ENCODE data around the gene AGPAT4.
A peak's percentile ranks its signal among the peaks of the same experiment; 100 is the strongest.

The AGPAT4 gene

DNA sequence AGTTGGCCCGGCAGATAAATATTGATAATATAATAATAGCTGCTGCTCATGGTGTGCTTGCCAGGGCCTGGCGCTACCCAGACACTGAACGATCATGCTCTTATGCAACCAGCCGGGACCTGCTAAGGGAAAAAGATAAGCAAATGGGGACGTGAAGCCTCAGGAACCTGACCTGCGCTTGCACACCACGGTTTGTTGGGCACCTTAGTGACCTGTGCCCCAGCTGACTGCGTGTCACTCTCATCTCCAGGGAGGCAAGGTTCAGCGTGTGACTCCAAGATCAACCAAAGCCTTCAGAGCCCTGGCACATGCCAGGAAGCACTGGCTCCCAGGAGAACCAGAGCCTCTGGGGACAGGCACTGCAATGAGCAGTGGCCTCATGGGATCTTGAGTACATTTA, 111.1 kb downstream of the AGPAT4 start:
- TF ChIP-seq, protein P1, sequence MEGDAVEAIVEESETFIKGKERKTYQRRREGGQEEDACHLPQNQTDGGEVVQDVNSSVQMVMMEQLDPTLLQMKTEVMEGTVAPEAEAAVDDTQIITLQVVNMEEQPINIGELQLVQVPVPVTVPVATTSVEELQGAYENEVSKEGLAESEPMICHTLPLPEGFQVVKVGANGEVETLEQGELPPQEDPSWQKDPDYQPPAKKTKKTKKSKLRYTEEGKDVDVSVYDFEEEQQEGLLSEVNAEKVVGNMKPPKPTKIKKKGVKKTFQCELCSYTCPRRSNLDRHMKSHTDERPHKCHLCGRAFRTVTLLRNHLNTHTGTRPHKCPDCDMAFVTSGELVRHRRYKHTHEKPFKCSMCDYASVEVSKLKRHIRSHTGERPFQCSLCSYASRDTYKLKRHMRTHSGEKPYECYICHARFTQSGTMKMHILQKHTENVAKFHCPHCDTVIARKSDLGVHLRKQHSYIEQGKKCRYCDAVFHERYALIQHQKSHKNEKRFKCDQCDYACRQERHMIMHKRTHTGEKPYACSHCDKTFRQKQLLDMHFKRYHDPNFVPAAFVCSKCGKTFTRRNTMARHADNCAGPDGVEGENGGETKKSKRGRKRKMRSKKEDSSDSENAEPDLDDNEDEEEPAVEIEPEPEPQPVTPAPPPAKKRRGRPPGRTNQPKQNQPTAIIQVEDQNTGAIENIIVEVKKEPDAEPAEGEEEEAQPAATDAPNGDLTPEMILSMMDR (IDR thresholded peaks at IDR 0.05; ENCODE audit: control insufficient read depth, extremely low read depth, insufficient read depth) = no peak

DNA sequence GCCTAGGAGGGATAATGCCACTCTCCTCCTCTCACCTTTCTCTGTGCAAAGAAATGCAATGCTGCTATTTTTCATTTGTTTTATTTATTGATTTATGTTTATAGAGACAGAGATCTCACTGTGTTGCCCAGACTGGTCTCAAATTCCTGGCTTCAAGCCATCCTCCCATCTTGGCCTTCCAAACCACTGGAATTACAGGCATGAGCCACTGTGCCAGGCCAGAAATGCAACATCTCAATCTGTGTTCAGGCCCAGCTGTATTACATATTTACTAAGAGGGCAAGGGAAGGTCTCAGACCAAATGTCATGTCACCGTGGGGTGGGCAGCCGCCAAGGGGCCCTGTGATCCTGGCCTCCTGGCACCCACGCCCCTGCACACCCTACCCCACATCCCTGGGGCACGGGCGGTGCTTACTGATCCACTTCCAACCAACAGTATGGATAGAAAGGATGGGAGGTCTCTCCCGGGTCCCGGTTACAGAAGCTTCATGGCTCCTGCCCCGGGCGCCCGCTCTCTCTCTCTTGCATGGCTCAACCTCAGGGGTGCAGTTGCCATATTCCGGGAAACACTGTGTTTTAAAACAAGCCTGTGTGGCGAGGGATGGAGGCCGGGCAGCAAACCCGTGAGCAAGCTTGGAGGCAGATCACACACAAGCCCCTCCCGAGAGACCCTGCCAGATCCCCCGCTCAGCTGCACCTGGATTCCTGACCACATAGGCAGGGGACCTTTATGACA, 111.8 kb downstream of the AGPAT4 start:
- DNase-seq (ENCODE audit: low read depth) = peak; percentile 26
- TF ChIP-seq, protein P1 (IDR thresholded peaks at IDR 0.05; ENCODE audit: control insufficient read depth, extremely low read depth, insufficient read depth) = no peak
- no peak overlapping the region for H3K4me3 ChIP-seq (ENCODE audit: low read depth, low read length)

More for the DNA sequence above, 111.1 kb downstream of the AGPAT4 start:
- DNase-seq (ENCODE audit: low read depth) = peak; percentile 43
- no peak overlapping the region for H3K4me3 ChIP-seq (ENCODE audit: low read depth, low read length)

DNA sequence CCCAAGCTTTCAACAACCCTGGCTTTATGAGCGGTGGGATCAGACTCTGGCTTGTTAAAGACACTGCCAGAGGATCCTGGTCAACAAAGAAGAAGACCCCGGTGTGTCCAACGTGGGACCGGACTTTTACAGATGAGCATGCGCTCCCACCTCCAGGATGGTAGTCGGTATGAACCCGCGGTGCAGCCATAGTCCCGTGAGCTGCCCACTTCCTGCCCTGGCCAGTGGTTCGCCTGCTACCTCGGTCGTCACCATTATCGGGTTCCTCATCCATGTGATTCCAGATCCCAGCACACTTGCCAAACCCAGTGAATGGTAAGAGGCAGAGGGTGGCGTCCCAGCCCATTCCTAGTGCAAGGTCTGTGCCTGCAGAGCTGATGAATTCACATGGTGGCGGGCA, 112.7 kb downstream of the AGPAT4 start:
- DNase-seq (ENCODE audit: low read depth) = no peak
- TF ChIP-seq, protein P1 (IDR thresholded peaks at IDR 0.05; ENCODE audit: control insufficient read depth, extremely low read depth, insufficient read depth) = no peak
- no peak overlapping the region for H3K4me3 ChIP-seq (ENCODE audit: low read depth, low read length)

DNA sequence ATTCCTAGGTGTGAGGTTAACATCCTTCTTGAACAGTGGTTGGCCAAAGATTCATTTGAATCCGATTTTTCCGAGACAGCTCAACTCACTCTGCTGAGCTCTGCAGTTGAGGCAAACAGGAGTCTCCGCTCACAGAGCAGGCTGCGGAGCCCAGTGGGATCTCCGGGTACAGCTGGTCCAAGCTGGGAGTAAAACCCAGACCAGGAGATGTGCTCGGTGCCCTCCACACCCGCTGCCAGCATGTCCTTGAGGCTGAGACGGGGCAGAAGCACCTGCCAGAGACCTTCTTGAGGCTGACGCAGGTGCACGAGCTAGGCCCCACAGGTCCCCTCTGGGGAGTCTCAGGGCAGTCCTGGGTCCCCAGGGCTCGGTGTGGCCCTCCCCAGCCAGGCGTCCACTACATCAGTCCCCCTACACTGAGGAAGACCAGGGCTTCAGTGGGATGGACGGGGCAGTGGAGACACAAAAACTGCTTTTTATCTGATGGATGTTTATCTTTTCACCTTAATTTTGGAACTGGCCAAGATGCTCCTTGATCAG, 119.0 kb downstream of the AGPAT4 start:
- DNase-seq (ENCODE audit: low read depth) = no peak
- H3K4me3 ChIP-seq (ENCODE audit: low read depth, low read length) = no peak overlapping the region
- TF ChIP-seq, protein P1 (IDR thresholded peaks at IDR 0.05; ENCODE audit: control insufficient read depth, extremely low read depth, insufficient read depth) = no peak

DNA sequence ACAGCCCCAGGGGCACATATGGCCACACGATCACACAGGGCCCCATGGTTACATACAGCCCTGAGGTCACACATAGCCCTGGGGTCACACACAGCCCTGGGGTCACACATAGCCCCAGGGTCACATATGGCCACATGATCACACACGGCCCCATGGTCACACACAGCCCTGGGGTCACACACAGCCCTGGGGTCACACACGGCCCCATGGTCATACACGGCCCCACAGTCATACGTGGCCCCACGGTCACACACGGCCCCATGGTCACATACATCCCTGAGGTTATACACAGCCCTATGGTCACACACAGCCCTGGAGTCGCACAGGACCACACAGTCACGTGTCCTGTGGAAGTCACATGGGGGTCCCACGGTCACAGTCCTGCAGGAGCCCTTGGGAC, 120.1 kb downstream of the AGPAT4 start:
- TF ChIP-seq, protein P1 (IDR thresholded peaks at IDR 0.05; ENCODE audit: control insufficient read depth, extremely low read depth, insufficient read depth) = no peak
- no peak overlapping the region for H3K4me3 ChIP-seq (ENCODE audit: low read depth, low read length)
- no peak for DNase-seq (ENCODE audit: low read depth)

DNA sequence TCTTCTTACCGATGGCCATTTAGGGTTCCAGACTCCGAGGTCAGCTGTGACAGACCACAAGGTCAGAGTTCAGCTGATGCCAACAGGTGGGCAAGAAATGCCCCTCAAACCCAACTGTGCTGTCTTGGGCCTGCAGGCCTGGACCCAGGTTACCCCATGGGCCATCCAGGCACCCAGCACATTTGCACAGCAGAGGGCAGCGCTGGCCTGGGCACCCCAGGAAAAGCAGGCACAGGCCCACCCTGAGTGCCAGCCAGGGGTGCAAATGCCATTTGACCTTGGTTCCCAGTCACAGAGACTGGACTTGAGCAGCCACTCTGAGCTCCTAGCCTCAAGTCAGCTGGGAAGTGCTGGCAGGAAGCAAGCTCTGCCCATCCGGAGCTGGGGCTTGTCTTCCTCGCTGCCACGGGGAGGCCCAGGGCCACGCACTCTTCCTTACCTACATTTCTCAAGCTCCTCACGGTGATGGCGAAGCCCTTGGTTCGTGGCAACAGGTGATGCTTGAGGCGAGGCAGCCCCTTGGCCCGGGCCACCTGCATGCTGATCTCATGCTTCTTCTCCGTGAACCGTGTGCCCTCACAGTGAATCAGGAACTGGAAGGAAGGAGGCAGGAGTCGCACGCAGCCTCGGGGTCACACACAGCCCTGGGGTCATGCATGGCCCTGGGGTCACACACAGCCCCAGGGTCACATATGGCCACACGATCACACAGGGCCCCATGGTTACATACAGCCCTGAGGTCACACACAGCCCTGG, 120.8 kb downstream of the AGPAT4 start:
- no peak for DNase-seq (ENCODE audit: low read depth)
- H3K4me3 ChIP-seq (ENCODE audit: low read depth, low read length) = no peak overlapping the region
- TF ChIP-seq, protein P1 (IDR thresholded peaks at IDR 0.05; ENCODE audit: control insufficient read depth, extremely low read depth, insufficient read depth) = peak; percentile 61
